ENCODE measurements around the gene KIF5C. TPM values are rescaled to one million over a fixed set of nuclear protein-coding genes. Genes with fewer than 3 reads are reported as not detected.

KIF5C gene
- total and polyA plus RNA-seq, 2 of the 13 experiments (the other 11 are each of a cell fraction or from before 2014, with no cell fraction given): 0.15 to 0.20 TPM

- intact Hi-C loops (cut with micrococcal nuclease; ENCODE audit: unreplicated experiment): no loop called here
- Histone ChIP-seq H3K9ac (ENCODE audit: insufficient read depth, low read depth, low read length) (no peak overlapping the region), H3K4me3 (replicated peaks in 1 of 3; ENCODE audit: insufficient read depth in 1 of 3, low read depth in 2 of 3, low read length in 3 of 3) (no peak overlapping the region), H3K27ac (ENCODE audit: extremely low read length, insufficient read depth, low read length) (no peak overlapping the region), H3K36me3 (replicated peaks in 1 of 2; ENCODE audit: control insufficient read depth in 1 of 2, insufficient read depth in 2 of 2, low read length in 2 of 2) (no peaks in the 10 kb centered on the region), H3K79me2 (ENCODE audit: insufficient read depth, low read length) (no peaks in the 10 kb centered on the region), H4K20me1 (ENCODE audit: insufficient read depth, low read length) (no peaks in the 10 kb centered on the region), H3K4me2 (ENCODE audit: low read depth, low read length) (no peak overlapping the region), H3K9me3 (ENCODE audit: low read length) (no peaks in the 10 kb centered on the region), H3K4me1 (ENCODE audit: insufficient read depth, low read length) (peaks cover 11% of the 10 kb centered on the region; the same call in 1 of the 2 replicates), H2AFZ (ENCODE audit: low read length) (no peak overlapping the region), H3K27me3 (ENCODE audit: control insufficient read depth in 1 of 2, insufficient read depth in 2 of 2, low read length in 2 of 2) (peaks cover 1 to 48% of the 10 kb centered on the region in 2 experiments; a peak in 4 of 5 replicates)
- no peak for DNase-seq (ENCODE audit: low spot score)
- ChIA-PET POLR2A (no interaction called here), CTCF (ENCODE audit: low intra/inter-chr PET ratio, low total read pairs) (no interaction called here)
- TF ChIP-seq ARID3A (IDR thresholded peaks at IDR 0.05; ENCODE audit: low read depth, low read length) (no peak), CREB1 (IDR thresholded peaks at IDR 0.05) (0 out of 2 replicates have a peak, but pooled peaks have one; percentile 8), CREB1 (CRISPR knock-in tag; IDR thresholded peaks at IDR 0.05) (no peak)
- in situ Hi-C loops (cut with HindIII; ENCODE audit: extremely low pct_ligation_motif_present, low pct_unique_long_range_greater_than_20kb): no loop called here
- ATAC-seq: no peak
- BruUV-seq (replicated peaks): no TSS peak
- no peak for FAIRE-seq
- WGBS (ENCODE audit: low lambda C conversion rate): 28% methylated on average over 4 of the region's 4 CpGs
These were observed 161.7 kb downstream of the KIF5C start for GRCh38 chr2:149036507-149037293.

- Histone ChIP-seq H3K9me3 (ENCODE audit: low read length) (no peaks in the 10 kb centered on the region), H3K9ac (ENCODE audit: insufficient read depth, low read depth, low read length) (no peak overlapping the region), H3K4me3 (replicated peaks in 1 of 3; ENCODE audit: insufficient read depth in 1 of 3, low read depth in 2 of 3, low read length in 3 of 3) (no peak overlapping the region), H3K4me1 (ENCODE audit: insufficient read depth, low read length) (peaks cover 11% of the 10 kb centered on the region; the same call in 1 of the 2 replicates), H3K27ac (ENCODE audit: extremely low read length, insufficient read depth, low read length) (no peak overlapping the region), H2AFZ (ENCODE audit: low read length) (no peak overlapping the region), H3K79me2 (ENCODE audit: insufficient read depth, low read length) (no peaks in the 10 kb centered on the region), H4K20me1 (ENCODE audit: insufficient read depth, low read length) (no peaks in the 10 kb centered on the region), H3K4me2 (ENCODE audit: low read depth, low read length) (peak overlapping the region; percentile 66), H3K36me3 (replicated peaks in 1 of 2; ENCODE audit: control insufficient read depth in 1 of 2, insufficient read depth in 2 of 2, low read length in 2 of 2) (no peaks in the 10 kb centered on the region), H3K27me3 (ENCODE audit: control insufficient read depth in 1 of 2, insufficient read depth in 2 of 2, low read length in 2 of 2) (peaks cover 1 to 45% of the 10 kb centered on the region in 2 experiments; a peak in 4 of 5 replicates)
- in situ Hi-C loops (cut with HindIII; ENCODE audit: extremely low pct_ligation_motif_present, low pct_unique_long_range_greater_than_20kb) (no loop called here), intact Hi-C loops (cut with micrococcal nuclease; ENCODE audit: unreplicated experiment) (no loop called here)
- POLR2A ChIA-PET: no interaction called here
- WGBS (ENCODE audit: low lambda C conversion rate): 19% methylated on average over 6 of the region's 8 CpGs
- TF ChIP-seq CTCF (CRISPR knock-in tag; IDR thresholded peaks at IDR 0.05) (peak; percentile 51), CHD4 (IDR thresholded peaks at IDR 0.05; ENCODE audit: borderline replicate concordance, low read length) (no peak), ZNF224 (CRISPR knock-in tag; IDR thresholded peaks at IDR 0.05) (no peak), ZNF761 (CRISPR knock-in tag; conservative IDR thresholded peaks at IDR 0.05) (no peak)
- CTCF ChIA-PET (ENCODE audit: low intra/inter-chr PET ratio, low total read pairs): no interaction called here
- BruUV-seq (replicated peaks): no TSS peak
- ATAC-seq (peak; percentile 85), DNase-seq (ENCODE audit: low spot score) (no peak), FAIRE-seq (no peak)
These were observed 162.8 kb downstream of the KIF5C start for GRCh38 chr2:149037851-149038250.
